ENCODE data around the gene ABCG8. TPM values are rescaled to one million over a fixed set of nuclear protein-coding genes. Genes with fewer than 3 reads are reported as not detected.

ABCG8 gene
- polyA plus RNA-seq, 1 donor (not counting 4 experiments of a cell fraction or from before 2014, with no cell fraction given): not detected

GRCh38 chr2:43889416-43889815 lies 50.6 kb downstream of the ABCG8 start:
- peaks cover 3% of the 10 kb centered on the region for H3K9me1 ChIP-seq (ENCODE audit: control insufficient read depth, extremely low read depth, insufficient read depth, low read length)
- H2AFZ ChIP-seq (ENCODE audit: control insufficient read depth, low read length): no peak overlapping the region
- no peaks in the 10 kb centered on the region for H3K4me1 ChIP-seq (ENCODE audit: control insufficient read depth, extremely low read depth, insufficient read depth, low read length)
- no peak for FAIRE-seq
- DNase-seq (ENCODE audit: low read depth, low spot score): no peak
- dilution Hi-C loops (cut with MboI; ENCODE audit: extremely low pct_ligation_motif_present, low sequenced_read_pairs): no loop called here
- H3K4me3 ChIP-seq (ENCODE audit: control insufficient read depth in 2 of 3, extremely low read depth in 1 of 3, insufficient read depth in 2 of 3, low read depth in 1 of 3, low read length in 3 of 3): no peak overlapping the region
- no peak overlapping the region for H3K4me2 ChIP-seq (ENCODE audit: control insufficient read depth, extremely low read depth, insufficient read depth, low read depth, low read length)
- no peak overlapping the region for H3K9ac ChIP-seq (ENCODE audit: control insufficient read depth, extremely low read depth, insufficient read depth, low read length)
- no peak overlapping the region for H3K27ac ChIP-seq (ENCODE audit: control insufficient read depth, insufficient read depth, low read length)
- H3K36me3 ChIP-seq (ENCODE audit: control insufficient read depth in 2 of 2, extremely low read depth in 1 of 2, insufficient read depth in 2 of 2, low read length in 2 of 2): peaks cover 17 to 21% of the 10 kb centered on the region in 2 experiments
- TF ChIP-seq EZH2 (IDR thresholded peaks at IDR 0.05; ENCODE audit: low read length): no peak
- TF ChIP-seq CTCF (optimal IDR thresholded peaks at IDR 0.05 in 1 of 3, IDR thresholded peaks at IDR 0.05 in 1 of 3, conservative IDR thresholded peaks at IDR 0.05 in 1 of 3; ENCODE audit: extremely low read depth in 1 of 3, insufficient read depth in 2 of 3, low read length in 3 of 3): no peak
- H3K9me3 ChIP-seq (ENCODE audit: control insufficient read depth, low read depth, low read length): no peaks in the 10 kb centered on the region
- H4K20me1 ChIP-seq (ENCODE audit: control insufficient read depth, extremely low read depth, insufficient read depth, low read length): no peaks in the 10 kb centered on the region
- H3K79me2 ChIP-seq (ENCODE audit: control insufficient read depth, insufficient read depth, low read length): no peaks in the 10 kb centered on the region
- no peaks in the 10 kb centered on the region for H3K27me3 ChIP-seq (ENCODE audit: control insufficient read depth, extremely low read depth, insufficient read depth, low read length)

GRCh38 chr2:43890855-43891254 lies 52.1 kb downstream of the ABCG8 start:
- dilution Hi-C loops (cut with MboI; ENCODE audit: extremely low pct_ligation_motif_present, low sequenced_read_pairs): no loop called here
- no peak for TF ChIP-seq EZH2 (IDR thresholded peaks at IDR 0.05; ENCODE audit: low read length)
- TF ChIP-seq CTCF (optimal IDR thresholded peaks at IDR 0.05 in 1 of 3, IDR thresholded peaks at IDR 0.05 in 1 of 3, conservative IDR thresholded peaks at IDR 0.05 in 1 of 3; ENCODE audit: extremely low read depth in 1 of 3, insufficient read depth in 2 of 3, low read length in 3 of 3): no peak
- no peaks in the 10 kb centered on the region for H3K9me3 ChIP-seq (ENCODE audit: control insufficient read depth, low read depth, low read length)
- H3K4me2 ChIP-seq (ENCODE audit: control insufficient read depth, extremely low read depth, insufficient read depth, low read depth, low read length): no peak overlapping the region
- H3K4me3 ChIP-seq (ENCODE audit: control insufficient read depth in 2 of 3, extremely low read depth in 1 of 3, insufficient read depth in 2 of 3, low read depth in 1 of 3, low read length in 3 of 3): no peak overlapping the region
- no peak overlapping the region for H2AFZ ChIP-seq (ENCODE audit: control insufficient read depth, low read length)
- no peaks in the 10 kb centered on the region for H3K79me2 ChIP-seq (ENCODE audit: control insufficient read depth, insufficient read depth, low read length)
- H3K27ac ChIP-seq (ENCODE audit: control insufficient read depth, insufficient read depth, low read length): no peak overlapping the region
- FAIRE-seq: peak; percentile 5
- peaks cover 2% of the 10 kb centered on the region for H4K20me1 ChIP-seq (ENCODE audit: control insufficient read depth, extremely low read depth, insufficient read depth, low read length)
- peaks cover 3% of the 10 kb centered on the region for H3K9me1 ChIP-seq (ENCODE audit: control insufficient read depth, extremely low read depth, insufficient read depth, low read length)
- no peaks in the 10 kb centered on the region for H3K4me1 ChIP-seq (ENCODE audit: control insufficient read depth, extremely low read depth, insufficient read depth, low read length)
- H3K27me3 ChIP-seq (ENCODE audit: control insufficient read depth, extremely low read depth, insufficient read depth, low read length): no peaks in the 10 kb centered on the region
- peaks cover 20 to 25% of the 10 kb centered on the region in 2 experiments for H3K36me3 ChIP-seq (ENCODE audit: control insufficient read depth in 2 of 2, extremely low read depth in 1 of 2, insufficient read depth in 2 of 2, low read length in 2 of 2)
- no peak overlapping the region for H3K9ac ChIP-seq (ENCODE audit: control insufficient read depth, extremely low read depth, insufficient read depth, low read length)
- no peak for DNase-seq (ENCODE audit: low read depth, low spot score)
